Left cardiac atrium (tissue), 4 donors: Measurements from ENCODE around the gene COPS4. TPM values are rescaled to one million over a fixed set of nuclear protein-coding genes. Genes with fewer than 3 reads are reported as not detected.
"Not testable (repeated sequence)": the region's sequence is repeated elsewhere in the genome, so short reads cannot be mapped to it uniquely, and the experiment has no call there.

Experiments
- ATAC-seq, 2 donors: fragments of 200-7000 bp; cut with Tn5 transposase; one replicate each; pipeline ENCODE4 v1.9.1; 2020; ENCODE audit warnings: mild to moderate bottlenecking in 2 of 2, moderate library complexity in 2 of 2
- DNase-seq: peaks from one replicate; pipeline ENCODE4 v3.0.0-alpha.2; 2020
- intact Hi-C, 2 donors: fragments of 100-400 bp; cut with DNase I; formaldehyde crosslinking; loops; one replicate each; pipeline versions ENCODE4 v1.14.1 to v1.15.1; 2022 to 2023
- total RNA-seq, 2 donors: library from RNA; stranded (reverse); fragmentation: NEBNext Ultra II Directional; extraction: Animal tissue kit (Norgen Biotek cat#: 25700); gene quantifications; one replicate each; pipeline ENCODE4 v1.2.1, GENCODE V29; 2021
- donor health status: DM: no; HTN: yes; CAD: no.
- donor health status: DM: no; HTN: yes; CAD: no; lungs with severe emphysema.
- donor health status: DM: yes; HTN: yes; CAD: no.
- donor health status: Dilated cardiomyopathy.

COPS4 gene
- total RNA-seq, 2 donors from 2014 or later: 43.4 to 46.9 TPM

- DNase-seq: no peak
- intact Hi-C loops: loop anchor here in 1 of 2 donors (10.0 kb wide), 1 partner anchor 115 kb away; the partner anchor contains the start of gene THAP9
- no peak for ATAC-seq
These were observed 15.0 kb upstream of the COPS4 start for GRCh38 chr4:83019794-83020494.

GRCh38 chr4:83022724-83023450 is 12.1 kb upstream of the COPS4 start:
- ATAC-seq (no peak), DNase-seq (no peak)
- intact Hi-C loops: no loop called here

- DNase-seq, intact Hi-C loops, ATAC-seq: not testable (repeated sequence)
These were observed 11.4 kb upstream of the COPS4 start for GRCh38 chr4:83023599-83023998.

- DNase-seq (no peak), ATAC-seq (no peak)
- intact Hi-C loops: no loop called here
These were observed 10.8 kb upstream of the COPS4 start for GRCh38 chr4:83024233-83024632.

- ATAC-seq: no peak
- no peak for DNase-seq
- intact Hi-C loops: no loop called here
These were observed 9.4 kb upstream of the COPS4 start for GRCh38 chr4:83025563-83025962.

- DNase-seq: no peak
- no peak for ATAC-seq
- intact Hi-C loops: no loop called here
These were observed 6.0 kb upstream of the COPS4 start for GRCh38 chr4:83028976-83029375.

- intact Hi-C loops: no loop called here
These were observed 5.3 kb upstream of the COPS4 start for GRCh38 chr4:83029688-83030087.

GRCh38 chr4:83036991-83037665 is 2.1 kb downstream of the COPS4 start:
- intact Hi-C loops: no loop called here
- DNase-seq (no peak), ATAC-seq (no peak)

More at GRCh38 chr4:83029688-83030087, 5.3 kb upstream of the COPS4 start:
- ATAC-seq: no peak
- DNase-seq: no peak

- intact Hi-C loops: no loop called here
- DNase-seq (no peak), ATAC-seq (no peak)
These were observed 5.3 kb downstream of the COPS4 start for GRCh38 chr4:83040269-83040668.

GRCh38 chr4:83043157-83043556 is 8.2 kb downstream of the COPS4 start:
- DNase-seq, intact Hi-C loops, ATAC-seq: not testable (repeated sequence)

- no peak for ATAC-seq
- DNase-seq: no peak
- intact Hi-C loops: no loop called here
These were observed 8.9 kb downstream of the COPS4 start for GRCh38 chr4:83043801-83044407.

- DNase-seq: no peak
- intact Hi-C loops: no loop called here
- ATAC-seq: no peak
These were observed 11.9 kb downstream of the COPS4 start for GRCh38 chr4:83046693-83047473.

GRCh38 chr4:83048781-83049180 is 13.8 kb downstream of the COPS4 start:
- ATAC-seq, intact Hi-C loops, DNase-seq: not testable (repeated sequence)

- DNase-seq (no peak), ATAC-seq (no peak)
- intact Hi-C loops: no loop called here
These were observed 19.9 kb downstream of the COPS4 start for GRCh38 chr4:83054928-83055327.

- ATAC-seq: no peak
- DNase-seq: no peak
- intact Hi-C loops: no loop called here
These were observed 27.8 kb downstream of the COPS4 start for GRCh38 chr4:83062739-83063138.

- intact Hi-C loops: no loop called here
- DNase-seq: no peak
- no peak for ATAC-seq
These were observed 30.3 kb downstream of the COPS4 start for GRCh38 chr4:83065266-83065665.

GRCh38 chr4:83067058-83067639 is 32.2 kb downstream of the COPS4 start:
- ATAC-seq (no peak), DNase-seq (no peak)
- intact Hi-C loops: no loop called here

- ATAC-seq (no peak), DNase-seq (no peak)
- intact Hi-C loops: loop anchor here in 1 of 2 donors (10.0 kb wide), 1 partner anchor 184 kb away; no protein-coding TSS in a partner anchor
These were observed 36.1 kb downstream of the COPS4 start for GRCh38 chr4:83071116-83071515.
